NCI-H128 (cell line): ENCODE data around the gene SLC7A14.

Experiments
- DNase-seq: peaks from one replicate; lab custom pipeline; 2025; ENCODE audit not compliant: unreplicated experiment; lab: John Stamatoyannopoulos, UW

The SLC7A14 gene

GRCh38 chr3:170539897-170540296, 46.0 kb downstream of the SLC7A14 start:
- DNase-seq, result no peak

GRCh38 chr3:170536712-170537111, 49.2 kb downstream of the SLC7A14 start:
- DNase-seq, result no peak

- no peak for DNase-seq
Measured at GRCh38 chr3:170534227-170534626, 51.6 kb downstream of the SLC7A14 start.

GRCh38 chr3:170532573-170532972, 53.3 kb downstream of the SLC7A14 start:
- peak; percentile 14 for DNase-seq

GRCh38 chr3:170531657-170532335, 54.1 kb downstream of the SLC7A14 start:
- DNase-seq, result no peak

- DNase-seq, result no peak
Measured at GRCh38 chr3:170531054-170531453, 54.8 kb downstream of the SLC7A14 start.

- DNase-seq, result no peak
Measured at GRCh38 chr3:170529912-170530311, 56.0 kb downstream of the SLC7A14 start.

- DNase-seq, result no peak
Measured at GRCh38 chr3:170529346-170529745, 56.5 kb downstream of the SLC7A14 start.

GRCh38 chr3:170528726-170529125, 57.1 kb downstream of the SLC7A14 start:
- DNase-seq, result no peak

- no peak for DNase-seq
Measured at GRCh38 chr3:170524073-170524472, 61.8 kb downstream of the SLC7A14 start.

GRCh38 chr3:170523248-170523647, 62.6 kb downstream of the SLC7A14 start:
- no peak for DNase-seq

- no peak for DNase-seq
Measured at GRCh38 chr3:170522201-170522600, 63.7 kb downstream of the SLC7A14 start.

GRCh38 chr3:170520996-170521395, 64.9 kb downstream of the SLC7A14 start:
- DNase-seq, result no peak

GRCh38 chr3:170517242-170517945, 68.5 kb downstream of the SLC7A14 start:
- DNase-seq, result no peak

GRCh38 chr3:170513642-170514041, 72.2 kb downstream of the SLC7A14 start:
- no peak for DNase-seq

GRCh38 chr3:170511371-170511770, 74.5 kb downstream of the SLC7A14 start:
- DNase-seq, result no peak

GRCh38 chr3:170508839-170509238, 77.0 kb downstream of the SLC7A14 start:
- no peak for DNase-seq

GRCh38 chr3:170508291-170508690, 77.6 kb downstream of the SLC7A14 start:
- no peak for DNase-seq

- no peak for DNase-seq
Measured at GRCh38 chr3:170507063-170507462, 78.8 kb downstream of the SLC7A14 start.

- DNase-seq, result no peak
Measured at GRCh38 chr3:170506556-170506955, 79.3 kb downstream of the SLC7A14 start.

GRCh38 chr3:170502297-170502696, 83.6 kb downstream of the SLC7A14 start:
- DNase-seq, result no peak

- no peak for DNase-seq
Measured at GRCh38 chr3:170500995-170501394, 84.9 kb downstream of the SLC7A14 start.

- no peak for DNase-seq
Measured at GRCh38 chr3:170500462-170500861, 85.4 kb downstream of the SLC7A14 start.
